IMR-90 (cell line): ENCODE data around the gene ERCC5. TPM values are rescaled to one million over a fixed set of nuclear protein-coding genes. Genes with fewer than 3 reads are reported as not detected.

Source experiments
- ATAC-seq: fragments of 200-7000 bp; cut with Tn5 transposase; 2 replicates; pipeline ENCODE4 v1.9.1; 2020; ENCODE audit warnings: low read depth, mild to moderate bottlenecking, moderate library complexity
- BruUV-seq: library from RNA; stranded (reverse); fragments of 400-500 nt; replicated peaks from 2 replicates; lab custom pipeline; 2021; lab: Mats Ljungman, UMichigan
- CTCF ChIA-PET: fragments of 300-600 bp; formaldehyde crosslinking; extraction: SDS; loops from one replicate; lab custom pipeline; 2021; ENCODE audit warnings: antibody characterized with exemption; lab: Yijun Ruan, JAX
- POLR2A ChIA-PET: fragments of 300-600 bp; sonication (Branson Sonifier 250); formaldehyde crosslinking; loops from one replicate; lab custom pipeline; 2022; ENCODE audit warnings: antibody characterized with exemption; ENCODE audit not compliant: unreplicated experiment; lab: Charles Lee
- DNase-seq: peaks from one replicate; pipeline ENCODE4 v3.0.0; 2013
- H2AFZ ChIP-seq: replicated peaks from 2 replicates; pipeline ENCODE3; 2013; ENCODE audit warnings: low read length, mild to moderate bottlenecking; ENCODE audit not compliant: poor library complexity
- H2AK5ac ChIP-seq: 2 replicates; pipeline ENCODE4 v1.6.1; 2013; ENCODE audit warnings: low read depth, low read length, inconsistent platforms
- H2AK9ac ChIP-seq: replicated peaks from 2 replicates; pipeline ENCODE3; 2013; ENCODE audit warnings: mild to moderate bottlenecking, low read depth, low read length, moderate library complexity; ENCODE audit not compliant: poor library complexity
- H2BK120ac ChIP-seq: 2 replicates; pipeline ENCODE4 v1.6.1; 2013; ENCODE audit warnings: low read depth, low read length, inconsistent platforms
- H2BK15ac ChIP-seq: 3 replicates; pipeline ENCODE4 v1.6.1; 2013; ENCODE audit warnings: low read depth, low read length, inconsistent platforms
- H2BK20ac ChIP-seq: 2 replicates; pipeline ENCODE4 v1.6.1; 2013; ENCODE audit warnings: low read depth, mild to moderate bottlenecking, inconsistent platforms, low read length, moderate library complexity
- H2BK5ac ChIP-seq: 2 replicates; pipeline ENCODE4 v1.6.1; 2013; ENCODE audit warnings: mild to moderate bottlenecking, low read depth, low read length, inconsistent platforms; ENCODE audit not compliant: poor library complexity, severe bottlenecking
- H3K14ac ChIP-seq: replicated peaks from 2 replicates; pipeline ENCODE4 v1.6.1; 2013; ENCODE audit warnings: low read depth, low read length, inconsistent platforms
- H3K18ac ChIP-seq: 2 replicates; pipeline ENCODE4 v1.6.1; 2013; ENCODE audit warnings: low read depth, low read length, control low read depth
- H3K23ac ChIP-seq: 2 replicates; pipeline ENCODE4 v1.6.1; 2013; ENCODE audit warnings: low read depth, low read length, inconsistent platforms
- H3K27ac ChIP-seq: 2 replicates; pipeline ENCODE4 v1.5.1; 2013; ENCODE audit warnings: mild to moderate bottlenecking, control low read depth, low read length; ENCODE audit not compliant: insufficient read depth
- H3K27me3 ChIP-seq: 2 replicates; pipeline ENCODE4 v1.6.1; 2013; ENCODE audit warnings: low read length; ENCODE audit not compliant: control insufficient read depth, insufficient read depth
- H3K36me3 ChIP-seq: 2 replicates; pipeline ENCODE4 v1.6.1; 2013; ENCODE audit warnings: low read length, mixed read lengths; ENCODE audit not compliant: control insufficient read depth, insufficient read depth
- H3K4ac ChIP-seq: 2 replicates; pipeline ENCODE4 v1.6.1; 2013; ENCODE audit warnings: low read depth, low read length, inconsistent platforms
- H3K4me1 ChIP-seq: 2 replicates; pipeline ENCODE4 v1.6.1; 2013; ENCODE audit warnings: low read length, mixed read lengths; ENCODE audit not compliant: control insufficient read depth, insufficient read depth
- H3K4me2 ChIP-seq: 2 replicates; pipeline ENCODE4 v1.6.1; 2013; ENCODE audit warnings: low read depth, mild to moderate bottlenecking, control low read depth, low read length, moderate library complexity
- H3K4me3 ChIP-seq: 2 replicates; pipeline ENCODE4 v1.5.1; 2013; ENCODE audit warnings: low read depth, mild to moderate bottlenecking, control low read depth, low read length, moderate library complexity; ENCODE audit not compliant: insufficient read depth
- H3K56ac ChIP-seq: 2 replicates; pipeline ENCODE4 v1.6.1; 2013; ENCODE audit warnings: low read length, inconsistent platforms; ENCODE audit not compliant: insufficient read depth; ENCODE audit errors: extremely low read depth
- H3K79me1 ChIP-seq, 2 experiments: 2 replicates each; pipeline ENCODE4 v1.6.1; 2013; ENCODE audit warnings: low read length in 2 of 2, inconsistent platforms in 1 of 2, low read depth in 1 of 2
- H3K9ac ChIP-seq: 2 replicates; pipeline ENCODE4 v1.6.1; 2013; ENCODE audit warnings: low read depth, low read length, control low read depth
- H3K9me1 ChIP-seq: 2 replicates; pipeline ENCODE4 v1.6.1; 2013; ENCODE audit warnings: low read length, inconsistent platforms; ENCODE audit not compliant: insufficient read depth
- H3K9me3 ChIP-seq: 2 replicates; pipeline ENCODE4 v1.6.1; 2013; ENCODE audit warnings: low read length; ENCODE audit not compliant: control insufficient read depth, insufficient read depth
- H4K20me1 ChIP-seq: 2 replicates; pipeline ENCODE4 v1.6.1; 2013; ENCODE audit warnings: low read length, inconsistent platforms; ENCODE audit not compliant: insufficient read depth
- H4K5ac ChIP-seq: 2 replicates; pipeline ENCODE4 v1.6.1; 2013; ENCODE audit warnings: mild to moderate bottlenecking, low read depth, low read length, control low read depth
- H4K8ac ChIP-seq, 2 experiments: 2 replicates each; pipeline ENCODE4 v1.6.1; 2013; ENCODE audit warnings: low read depth in 2 of 2, low read length in 2 of 2, control low read depth in 1 of 2, inconsistent platforms in 1 of 2
- H4K91ac ChIP-seq: 2 replicates; pipeline ENCODE4 v1.6.1; 2013; ENCODE audit warnings: low read depth, low read length, inconsistent platforms; ENCODE audit not compliant: insufficient read depth
- BHLHE40 ChIP-seq: fragments of 150-350 bp; IDR thresholded peaks from 2 replicates; pipeline ENCODE4 v1.6.1; 2016; ENCODE audit warnings: mild to moderate bottlenecking, low read depth, low read length
- MXI1 ChIP-seq: IDR thresholded peaks from 2 replicates; pipeline ENCODE4 v1.6.1; 2012; ENCODE audit warnings: low read depth, mild to moderate bottlenecking, low read length, moderate library complexity, borderline replicate concordance
- RAD21 ChIP-seq: IDR thresholded peaks from 2 replicates; pipeline ENCODE4 v1.6.1; 2012; ENCODE audit warnings: low read length, improper control_type of control experiment
- SMC3 ChIP-seq: fragments of 150-350 bp; IDR thresholded peaks from 2 replicates; pipeline ENCODE4 v1.6.1; 2016; ENCODE audit warnings: low read depth, mild to moderate bottlenecking, antibody characterized with exemption, low read length, moderate library complexity
- WGBS, 2 experiments: methylation state at CpG; one replicate each; pipeline versions ENCODE4 v1.1.5 to v1.1.7; 2013; ENCODE audit warnings: missing lambda C conversion rate in 2 of 2; ENCODE audit not compliant: insufficient read length in 1 of 2; ENCODE audit errors: extremely low coverage in 2 of 2; 5-methylcytosine and 5-hydroxymethylcytosine counted together
- dilution Hi-C: fragments of 300-500 bp; cut with HindIII; formaldehyde crosslinking; loops from one replicate; pipeline ENCODE4 v1.14.3; 2018; ENCODE audit warnings: low sequenced_read_pairs; ENCODE audit not compliant: unreplicated experiment
- in situ Hi-C: fragments of 300-500 bp; cut with MboI; formaldehyde crosslinking; loops from 3 replicates; pipeline ENCODE4 v1.14.3; 2019; ENCODE audit warnings: low sequenced_read_pairs, inconsistent platforms, mixed read lengths
- intact Hi-C: fragments of 100-400 bp; cut with micrococcal nuclease; formaldehyde crosslinking; loops from 2 replicates; pipeline ENCODE4 v1.10.0; 2022
- polyA plus RNA-seq, 3 experiments: library from polyadenylated mRNA; depleted of rRNA; stranded (reverse); fragments of >200 nt; gene quantifications; 2 replicates each; pipeline ENCODE4 v1.2.3, GENCODE V29; 2012; ENCODE audit warnings: low replicate concordance in 1 of 3
- total RNA-seq: library from RNA; depleted of rRNA; stranded (reverse); fragments of >200 nt; gene quantifications from 2 replicates; pipeline ENCODE4 v1.2.3, GENCODE V29; 2012
- TF ChIP-seq, protein P1 (sequence below): fragments of 150-350 bp; IDR thresholded peaks from 2 replicates; pipeline ENCODE4 v1.6.1; 2017; ENCODE audit warnings: mild to moderate bottlenecking, antibody characterized with exemption, low read length, low read depth

The ERCC5 gene
- total and polyA plus RNA-seq, 2 of the 4 experiments (the other 2 are of a cell fraction), result 29.7 to 34.4 TPM

- no peaks in the 10 kb centered on the region for H3K9me3 ChIP-seq
- ChIA-PET POLR2A (no interaction called here), CTCF (interaction anchor here (0.8 kb wide), 1 partner anchor 1410 kb away, joined by 5 read pairs; no protein-coding TSS in a partner anchor)
- no peak overlapping the region for H2AFZ ChIP-seq
- H3K4me1 ChIP-seq, result no peaks in the 10 kb centered on the region
- no peaks in the 10 kb centered on the region for H3K79me1 ChIP-seq
- no peaks in the 10 kb centered on the region for H4K20me1 ChIP-seq
- dilution Hi-C loops (no loop called here), in situ Hi-C loops (no loop called here), intact Hi-C loops (no loop called here)
- no CpG with 5 or more reads among the region's 4 CpGs for WGBS, 2 experiments
- H3K36me3 ChIP-seq, result no peaks in the 10 kb centered on the region
- H3K9me1 ChIP-seq, result no peaks in the 10 kb centered on the region
- H3K27ac ChIP-seq, result no peak overlapping the region
- no peak overlapping the region for H2AK5ac ChIP-seq
- H3K56ac ChIP-seq, result no peak overlapping the region
- H3K18ac ChIP-seq, result no peak overlapping the region
- H2AK9ac ChIP-seq, result no peak overlapping the region
- no peak overlapping the region for H4K91ac ChIP-seq
- TF ChIP-seq SMC3 (no peak), MXI1 (no peak), BHLHE40 (no peak), RAD21 (no peak)
- TF ChIP-seq, protein P1, sequence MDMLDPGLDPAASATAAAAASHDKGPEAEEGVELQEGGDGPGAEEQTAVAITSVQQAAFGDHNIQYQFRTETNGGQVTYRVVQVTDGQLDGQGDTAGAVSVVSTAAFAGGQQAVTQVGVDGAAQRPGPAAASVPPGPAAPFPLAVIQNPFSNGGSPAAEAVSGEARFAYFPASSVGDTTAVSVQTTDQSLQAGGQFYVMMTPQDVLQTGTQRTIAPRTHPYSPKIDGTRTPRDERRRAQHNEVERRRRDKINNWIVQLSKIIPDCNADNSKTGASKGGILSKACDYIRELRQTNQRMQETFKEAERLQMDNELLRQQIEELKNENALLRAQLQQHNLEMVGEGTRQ, result no peak
- ATAC-seq (no peak), DNase-seq (no peak)
- H3K4ac ChIP-seq, result no peak overlapping the region
- no peak overlapping the region for H2BK5ac ChIP-seq
- no peak overlapping the region for H3K9ac ChIP-seq
- H2BK120ac ChIP-seq, result no peak overlapping the region
- H3K14ac ChIP-seq, result no peak overlapping the region
- H4K5ac ChIP-seq, result no peak overlapping the region
- no peak overlapping the region for H3K23ac ChIP-seq
- BruUV-seq, result no TSS peak
- no peak overlapping the region for H3K4me2 ChIP-seq
- H2BK20ac ChIP-seq, result no peak overlapping the region
- H3K27me3 ChIP-seq, result peaks cover 2% of the 10 kb centered on the region; the same call in 1 of the 2 replicates
- H2BK15ac ChIP-seq, result no peak overlapping the region
- H4K8ac ChIP-seq, result no peak overlapping the region
- H3K4me3 ChIP-seq, result no peak overlapping the region
Observed at GRCh38 chr13:102907886-102908515, 62.2 kb downstream of the ERCC5 start.
